Colonic mucosa (tissue), 4 donors: ENCODE data around the gene CD27. TPM values are rescaled to one million over a fixed set of nuclear protein-coding genes. Genes with fewer than 3 reads are reported as not detected.
"Not testable (repeated sequence)": the region's sequence is repeated elsewhere in the genome, so short reads cannot be mapped to it uniquely, and the experiment has no call there.

Experiments
- DNase-seq: peaks from one replicate; pipeline ENCODE4 v3.0.0-alpha.2; 2020
- H3K27ac ChIP-seq: fragments of 200-600 bp; one replicate; pipeline ENCODE4 v1.8.0; 2021
- H3K27me3 ChIP-seq: fragments of 200-600 bp; one replicate; pipeline ENCODE4 v1.8.0; 2021
- H3K36me3 ChIP-seq: fragments of 200-600 bp; one replicate; pipeline ENCODE4 v1.8.0; 2021
- H3K4me1 ChIP-seq: fragments of 200-600 bp; one replicate; pipeline ENCODE4 v1.8.0; 2021; ENCODE audit warnings: mild to moderate bottlenecking
- H3K4me3 ChIP-seq: fragments of 200-600 bp; one replicate; pipeline ENCODE4 v1.8.0; 2021
- H3K9ac ChIP-seq, 2 donors: one replicate each; pipeline ENCODE4 v1.7.0; 2013; ENCODE audit warnings: control low read depth in 2 of 2, low read depth in 2 of 2, low read length in 2 of 2
- H3K9me3 ChIP-seq: fragments of 200-600 bp; one replicate; pipeline ENCODE4 v1.8.0; 2021
- intact Hi-C: fragments of 100-400 bp; cut with DNase I; formaldehyde crosslinking; loops from one replicate; pipeline ENCODE4 v1.14.1; 2022
- total RNA-seq, 2 donors: library from RNA; stranded (reverse); fragmentation: NEBNext Ultra II Directional in 1 of 2; extraction: Animal tissue kit (Norgen Biotek cat#: 25700) in 1 of 2; gene quantifications; one replicate each; pipeline ENCODE4 v1.2.1, GENCODE V29; 2021
- TF ChIP-seq, protein P1 (sequence below): fragments of 200-600 bp; IDR thresholded peaks from one replicate; pipeline ENCODE4 v1.8.0; 2022; ENCODE audit warnings: antibody characterized with exemption, mild to moderate bottlenecking
- donor health status: healthy.
- donor health status: DM: no; HTN: no; CAD: no.
- donor health status: DM: no; HTN: no; CAD: no.

The CD27 gene
- total RNA-seq, 2 donors from 2014 or later, result 1.9 to 2.4 TPM

DNA sequence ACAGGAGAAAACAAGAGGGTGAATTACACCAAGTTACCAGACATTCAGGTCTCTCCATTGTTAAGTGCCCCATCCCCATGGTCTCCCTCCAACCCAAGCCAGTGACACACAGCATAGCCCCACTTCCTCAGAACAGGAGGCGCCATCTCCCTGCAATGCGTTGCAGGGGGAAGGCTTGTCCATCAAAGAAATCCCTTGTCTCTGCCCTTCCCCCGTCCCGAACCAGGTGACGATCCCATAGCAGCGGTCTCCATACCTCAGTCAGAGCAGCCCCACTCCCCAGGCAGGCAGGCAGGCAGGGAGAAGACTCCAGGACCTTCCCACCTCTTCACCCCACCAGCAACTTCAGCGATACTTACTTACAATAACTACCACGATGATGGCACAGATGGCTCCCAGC lies 19.8 kb downstream of the CD27 start:
- intact Hi-C loops, result loop anchor here (5.0 kb wide), 1 partner anchor 142 kb away; no protein-coding TSS in a partner anchor
- Histone ChIP-seq H3K9ac (no peak overlapping the region), H3K27me3 (no peaks in the 10 kb centered on the region), H3K9me3 (no peaks in the 10 kb centered on the region), H3K4me1 (peaks cover 14% of the 10 kb centered on the region), H3K27ac (no peak overlapping the region), H3K36me3 (peaks cover 3% of the 10 kb centered on the region), H3K4me3 (no peak overlapping the region)
- TF ChIP-seq, protein P1, sequence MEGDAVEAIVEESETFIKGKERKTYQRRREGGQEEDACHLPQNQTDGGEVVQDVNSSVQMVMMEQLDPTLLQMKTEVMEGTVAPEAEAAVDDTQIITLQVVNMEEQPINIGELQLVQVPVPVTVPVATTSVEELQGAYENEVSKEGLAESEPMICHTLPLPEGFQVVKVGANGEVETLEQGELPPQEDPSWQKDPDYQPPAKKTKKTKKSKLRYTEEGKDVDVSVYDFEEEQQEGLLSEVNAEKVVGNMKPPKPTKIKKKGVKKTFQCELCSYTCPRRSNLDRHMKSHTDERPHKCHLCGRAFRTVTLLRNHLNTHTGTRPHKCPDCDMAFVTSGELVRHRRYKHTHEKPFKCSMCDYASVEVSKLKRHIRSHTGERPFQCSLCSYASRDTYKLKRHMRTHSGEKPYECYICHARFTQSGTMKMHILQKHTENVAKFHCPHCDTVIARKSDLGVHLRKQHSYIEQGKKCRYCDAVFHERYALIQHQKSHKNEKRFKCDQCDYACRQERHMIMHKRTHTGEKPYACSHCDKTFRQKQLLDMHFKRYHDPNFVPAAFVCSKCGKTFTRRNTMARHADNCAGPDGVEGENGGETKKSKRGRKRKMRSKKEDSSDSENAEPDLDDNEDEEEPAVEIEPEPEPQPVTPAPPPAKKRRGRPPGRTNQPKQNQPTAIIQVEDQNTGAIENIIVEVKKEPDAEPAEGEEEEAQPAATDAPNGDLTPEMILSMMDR, result no peak
- no peak for DNase-seq

DNA sequence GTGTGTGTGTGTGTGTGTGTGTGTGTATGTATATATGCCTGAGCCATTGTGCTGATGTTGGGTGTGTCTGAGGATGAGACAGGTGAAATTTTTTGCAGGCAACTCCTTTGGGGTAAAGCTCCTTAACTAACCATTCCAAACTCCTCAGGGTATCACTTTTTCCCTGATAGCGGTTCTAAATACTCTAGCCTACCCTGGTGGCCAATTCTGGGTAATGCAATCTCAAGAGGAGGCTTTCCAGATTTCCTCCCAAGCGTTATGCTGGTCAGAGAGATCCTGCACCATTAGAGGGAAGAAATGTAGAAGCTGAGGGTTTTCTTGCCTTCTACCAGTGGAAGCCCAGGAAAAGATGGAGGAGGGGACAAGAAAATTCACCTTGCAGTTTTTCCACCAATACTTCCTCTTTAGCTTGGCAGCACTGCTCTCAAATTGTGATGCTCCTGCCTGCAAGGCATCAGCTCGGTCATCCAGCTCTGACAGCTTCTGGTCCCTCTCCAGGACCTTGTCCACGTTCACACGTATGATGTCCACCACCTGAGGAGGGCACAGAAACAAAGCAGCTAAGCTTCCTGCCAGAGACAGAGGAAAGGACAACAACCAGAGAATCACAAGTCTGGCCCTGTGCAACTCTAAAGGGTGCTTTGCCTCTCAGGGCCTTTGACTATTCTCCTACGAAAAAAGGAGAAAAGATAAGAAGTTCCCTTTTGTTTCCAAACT lies 20.9 kb downstream of the CD27 start:
- Histone ChIP-seq H3K36me3 (peaks cover 2% of the 10 kb centered on the region), H3K9ac (no peak overlapping the region), H3K4me3 (no peak overlapping the region), H3K27me3 (no peaks in the 10 kb centered on the region), H3K9me3 (no peaks in the 10 kb centered on the region), H3K4me1 (peaks cover 14% of the 10 kb centered on the region), H3K27ac (no peak overlapping the region)
- DNase-seq, result peak; percentile 77
- intact Hi-C loops, result loop anchor here (5.0 kb wide), 1 partner anchor 43 kb away; no protein-coding TSS in a partner anchor
- TF ChIP-seq, protein P1, result peak; percentile 78

DNA sequence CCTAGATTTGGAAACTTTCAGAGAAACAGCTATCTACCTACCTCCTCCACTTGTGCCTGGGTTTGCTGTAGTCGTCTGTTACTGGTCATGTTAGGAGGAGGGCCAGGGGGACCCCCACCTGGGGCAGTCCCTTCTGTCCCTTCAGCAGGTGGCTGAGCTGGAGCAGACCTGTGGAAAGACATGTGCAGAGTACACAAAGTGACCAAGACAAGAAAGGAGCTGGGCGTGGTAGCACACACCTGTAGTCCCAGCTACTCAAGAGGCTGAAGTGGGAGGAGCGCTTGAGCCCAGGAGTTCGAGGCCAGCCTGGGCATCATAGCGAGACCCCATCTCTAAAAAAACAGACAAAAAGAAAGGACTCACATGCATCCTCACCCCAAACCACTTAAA lies 21.4 kb downstream of the CD27 start:
- no peak for DNase-seq
- H3K4me3 ChIP-seq, result no peak overlapping the region
- H3K9me3 ChIP-seq, result no peaks in the 10 kb centered on the region
- peaks cover 14% of the 10 kb centered on the region for H3K4me1 ChIP-seq
- H3K9ac ChIP-seq, result no peak overlapping the region
- intact Hi-C loops, result loop anchor here (5.0 kb wide), 1 partner anchor 44 kb away; no protein-coding TSS in a partner anchor
- no peaks in the 10 kb centered on the region for H3K27me3 ChIP-seq
- no peak overlapping the region for H3K27ac ChIP-seq
- H3K36me3 ChIP-seq, result no peaks in the 10 kb centered on the region
- TF ChIP-seq, protein P1, result no peak

DNA sequence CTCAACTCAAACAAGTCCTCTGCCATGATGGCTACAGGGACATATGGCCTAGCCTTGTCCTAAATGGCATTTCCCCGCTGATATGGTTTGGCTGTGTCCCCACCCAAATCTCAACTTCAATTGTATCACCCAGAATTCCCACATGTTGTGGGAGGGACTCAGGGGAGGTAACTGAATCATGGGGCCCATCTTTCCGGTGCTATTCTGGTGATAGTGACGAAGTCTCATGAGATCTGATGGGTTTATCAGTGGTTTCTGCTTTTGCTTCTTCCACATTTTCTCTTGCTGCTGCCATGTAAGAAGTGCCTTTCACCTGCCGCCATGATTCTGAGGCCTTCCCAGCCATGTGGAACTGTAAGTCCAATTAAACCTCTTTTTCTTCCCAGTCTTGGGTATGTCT lies 22.0 kb downstream of the CD27 start:
- H3K27me3 ChIP-seq, H3K9ac ChIP-seq, DNase-seq, H3K4me3 ChIP-seq, H3K36me3 ChIP-seq, H3K9me3 ChIP-seq, H3K27ac ChIP-seq: not testable (repeated sequence)
- intact Hi-C loops, result loop anchor here (5.0 kb wide), 1 partner anchor 44 kb away; no protein-coding TSS in a partner anchor
- peaks cover 14% of the 10 kb centered on the region for H3K4me1 ChIP-seq

DNA sequence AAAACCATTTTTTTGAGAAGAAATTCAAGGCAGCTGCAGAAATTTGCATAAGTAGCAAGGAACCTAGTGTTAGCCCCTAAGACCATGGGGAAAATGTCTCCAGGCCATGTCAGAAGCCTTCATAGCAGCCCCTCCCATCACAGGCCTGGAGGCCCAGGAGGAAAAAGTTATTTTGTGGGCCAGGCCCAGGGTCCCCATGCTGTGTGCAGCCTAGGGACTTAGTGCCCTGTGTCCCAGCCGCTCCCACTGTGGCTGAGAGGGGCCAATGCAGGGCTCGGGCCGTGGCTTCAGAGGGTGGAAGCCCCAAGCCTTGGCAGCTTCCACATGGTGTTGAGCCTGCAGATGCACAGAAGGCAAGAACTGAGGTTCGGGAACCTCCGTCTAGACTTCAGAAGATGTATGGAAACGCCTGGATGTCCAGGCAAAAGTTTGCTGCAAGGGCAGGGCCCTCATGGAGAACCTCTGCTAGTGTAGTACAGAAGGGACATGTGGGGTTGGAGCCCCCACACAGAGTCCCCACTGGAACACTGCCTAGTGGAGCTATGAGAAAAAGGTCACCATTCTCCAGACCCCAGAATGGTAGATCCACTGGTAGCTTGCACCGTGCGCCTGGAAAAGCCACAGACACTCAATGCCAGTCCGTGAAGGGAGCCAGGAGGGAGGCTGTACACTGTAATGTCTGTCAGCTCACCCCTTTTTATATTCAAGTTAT lies 23.0 kb downstream of the CD27 start:
- H3K36me3 ChIP-seq, H3K27me3 ChIP-seq, H3K9me3 ChIP-seq, H3K9ac ChIP-seq, DNase-seq, H3K4me3 ChIP-seq: not testable (repeated sequence)
- peaks cover 14% of the 10 kb centered on the region for H3K4me1 ChIP-seq
- peak overlapping the region; percentile 13 for H3K27ac ChIP-seq
- intact Hi-C loops, result loop anchor here (5.0 kb wide), 1 partner anchor 45 kb away; no protein-coding TSS in a partner anchor

DNA sequence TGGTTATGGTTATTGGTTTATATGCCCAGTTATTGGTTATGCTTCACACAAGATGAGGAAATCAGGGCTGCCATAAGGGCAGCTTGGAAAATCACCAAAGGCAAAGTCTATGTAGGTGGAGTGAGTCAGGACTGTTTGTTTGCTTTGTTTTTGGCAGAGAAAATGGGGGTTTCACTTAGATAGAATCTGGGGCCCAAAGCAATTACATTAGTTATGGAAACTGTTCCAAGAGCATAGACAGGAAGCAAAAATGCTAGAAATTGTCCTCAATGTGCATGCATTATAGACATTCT lies 23.5 kb downstream of the CD27 start:
- H3K4me3 ChIP-seq, result no peak overlapping the region

More for the DNA sequence above, 23.5 kb downstream of the CD27 start:
- Histone ChIP-seq H3K9me3 (no peaks in the 10 kb centered on the region), H3K36me3 (no peaks in the 10 kb centered on the region), H3K4me1 (peaks cover 14% of the 10 kb centered on the region), H3K27me3 (no peaks in the 10 kb centered on the region), H3K27ac (peak overlapping the region; percentile 13), H3K9ac (no peak overlapping the region)
- TF ChIP-seq, protein P1, result no peak
- DNase-seq, result no peak
- intact Hi-C loops, result loop anchor here (5.0 kb wide), 1 partner anchor 46 kb away; no protein-coding TSS in a partner anchor
